GM21723 (cell line): ENCODE measurements around the gene SEC22A.

ENCODE experiments used
- ATAC-seq: cut with Tn5 transposase; IDR thresholded peaks from one replicate; pipeline ENCODE4 v1.9.1; 2021; ENCODE audit warnings: mild to moderate bottlenecking, moderate library complexity; ENCODE audit not compliant: unreplicated experiment

Gene SEC22A

GRCh38 chr3:123301331-123302184 lies 99.8 kb downstream of the SEC22A start:
- no peak for ATAC-seq

GRCh38 chr3:123302961-123303360 lies 101.2 kb downstream of the SEC22A start:
- ATAC-seq, result no peak

GRCh38 chr3:123303976-123304560 lies 102.3 kb downstream of the SEC22A start:
- ATAC-seq, result no peak

- ATAC-seq, result no peak
Measured at GRCh38 chr3:123305192-123305591, 103.4 kb downstream of the SEC22A start.

- ATAC-seq, result no peak
Measured at GRCh38 chr3:123307064-123307463, 105.3 kb downstream of the SEC22A start.

- ATAC-seq, result no peak
Measured at GRCh38 chr3:123310186-123310585, 108.4 kb downstream of the SEC22A start.

- no peak for ATAC-seq
Measured at GRCh38 chr3:123310741-123311140, 109.0 kb downstream of the SEC22A start.

- ATAC-seq, result no peak
Measured at GRCh38 chr3:123311201-123311600, 109.5 kb downstream of the SEC22A start.

GRCh38 chr3:123312331-123313265 lies 110.9 kb downstream of the SEC22A start:
- no peak for ATAC-seq

GRCh38 chr3:123313889-123314288 lies 112.1 kb downstream of the SEC22A start:
- ATAC-seq, result no peak

GRCh38 chr3:123314359-123315270 lies 112.9 kb downstream of the SEC22A start:
- no peak for ATAC-seq

- ATAC-seq, result no peak
Measured at GRCh38 chr3:123315271-123315595, 113.5 kb downstream of the SEC22A start.

GRCh38 chr3:123317716-123318115 lies 116.0 kb downstream of the SEC22A start:
- no peak for ATAC-seq

- no peak for ATAC-seq
Measured at GRCh38 chr3:123318374-123318773, 116.6 kb downstream of the SEC22A start.

- no peak for ATAC-seq
Measured at GRCh38 chr3:123319760-123320159, 118.0 kb downstream of the SEC22A start.

- ATAC-seq, result no peak
Measured at GRCh38 chr3:123320221-123320620, 118.5 kb downstream of the SEC22A start.

- no peak for ATAC-seq
Measured at GRCh38 chr3:123321806-123322205, 120.1 kb downstream of the SEC22A start.

- ATAC-seq, result no peak
Measured at GRCh38 chr3:123322866-123323265, 121.1 kb downstream of the SEC22A start.
